LoVo (cell line): ENCODE results near the gene SLC24A3.

Experiments used
- DNase-seq: peaks from one replicate; pipeline ENCODE4 v3.0.0-alpha.2; 2016; ENCODE audit warnings: low spot score

The SLC24A3 gene

DNA sequence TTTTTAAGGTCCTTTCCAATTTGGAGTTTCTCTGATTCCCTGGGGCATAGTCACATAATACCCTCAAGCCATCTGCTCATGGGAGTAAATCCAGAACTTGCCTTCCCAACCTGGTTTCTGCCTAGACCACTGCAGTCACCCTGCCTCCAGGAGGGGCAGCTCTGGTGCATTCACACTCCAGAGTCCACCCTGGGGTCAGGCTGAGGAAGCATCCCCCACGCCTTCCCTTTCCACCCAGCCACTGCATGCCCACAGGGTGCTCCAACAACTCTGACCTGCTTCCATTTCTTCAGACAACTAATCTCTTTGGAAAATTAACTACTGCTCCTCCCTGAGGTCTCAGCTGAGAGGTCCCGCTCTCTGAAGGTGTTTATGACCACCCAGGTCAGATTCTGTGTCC is 334.2 kb downstream of the SLC24A3 start:
- no peak for DNase-seq

DNA sequence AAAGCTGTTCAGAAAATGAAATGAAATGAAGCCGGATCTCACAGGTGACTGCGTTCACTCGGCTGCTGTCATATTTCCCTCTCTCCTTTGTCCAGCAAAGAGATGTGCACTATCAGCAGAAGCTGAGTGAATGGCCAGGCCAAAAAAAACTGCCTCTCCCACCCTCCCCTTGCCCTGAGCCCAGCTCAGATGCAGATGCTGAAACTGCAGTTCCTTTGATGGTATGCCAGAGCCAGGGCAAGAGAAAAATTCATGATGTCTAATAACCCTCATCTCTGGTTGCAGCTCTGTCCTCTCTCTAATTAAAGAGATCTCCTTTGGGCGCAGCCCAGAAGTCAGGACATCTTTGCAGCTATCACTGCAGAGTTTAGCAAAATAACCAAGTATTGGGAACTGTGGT is 335.1 kb downstream of the SLC24A3 start:
- DNase-seq = no peak

DNA sequence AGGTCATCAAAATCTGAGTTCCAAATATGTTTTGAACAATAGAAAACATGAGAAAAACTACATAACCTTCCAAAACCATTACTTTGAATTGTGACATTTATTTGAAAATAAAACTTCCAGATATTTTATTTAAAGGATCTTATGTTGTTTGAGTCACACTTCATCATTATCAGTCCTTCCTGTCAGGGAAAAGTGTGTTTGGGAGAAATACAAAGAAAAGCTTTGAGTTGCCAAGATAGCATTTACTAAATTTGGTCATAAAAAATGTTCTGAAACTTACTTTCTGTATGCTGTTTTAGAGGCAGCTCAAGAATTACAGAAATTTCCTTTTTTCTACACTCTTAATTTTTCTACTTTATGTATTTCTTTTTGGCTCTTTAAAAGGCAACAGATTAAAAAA is 337.5 kb downstream of the SLC24A3 start:
- no peak for DNase-seq

DNA sequence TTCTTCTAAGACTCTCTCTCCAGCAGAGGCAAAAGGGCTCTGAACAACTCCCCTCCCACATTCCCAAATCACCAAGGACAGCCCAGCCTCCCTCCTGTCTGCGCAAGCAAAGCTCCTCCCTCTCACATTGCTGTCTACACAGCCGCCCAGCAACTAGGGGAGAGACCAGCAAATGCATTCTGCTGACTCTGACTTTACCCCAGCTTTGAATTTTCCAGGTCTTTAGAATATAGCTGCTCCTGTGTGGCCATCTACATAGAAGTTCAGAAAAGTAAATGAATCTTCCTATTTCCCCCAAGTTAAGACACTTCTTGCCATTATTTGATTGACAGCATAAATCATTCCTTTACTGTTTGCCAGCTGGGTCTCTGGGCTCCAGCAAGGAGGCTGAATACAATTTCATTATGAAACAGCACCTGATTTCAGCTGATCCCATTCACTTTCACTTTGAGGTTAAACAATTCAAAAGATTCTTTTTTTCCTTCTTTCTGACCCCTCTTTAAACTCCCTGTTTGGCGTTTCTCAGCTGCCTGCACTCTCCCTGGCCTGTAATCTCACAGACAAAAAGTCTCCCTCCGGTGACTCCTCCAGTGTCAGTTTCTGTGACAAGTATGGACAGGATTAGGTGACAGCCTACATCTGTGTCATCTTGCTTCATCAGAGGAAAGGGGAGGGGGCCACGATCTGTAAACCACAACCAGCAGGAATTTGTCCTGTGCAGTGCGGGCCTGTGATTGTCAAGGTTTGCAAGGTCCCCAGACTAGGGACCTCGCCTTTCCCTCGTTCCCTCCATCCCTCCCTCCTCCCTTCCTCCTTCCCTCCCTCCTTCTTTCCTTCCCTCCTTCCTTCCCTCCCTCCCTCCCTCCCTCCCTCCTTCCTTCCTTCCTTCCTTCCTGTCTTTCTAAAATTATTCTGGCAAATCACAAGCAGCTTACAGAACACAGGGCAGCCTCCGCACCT is 340.1 kb downstream of the SLC24A3 start:
- no peak for DNase-seq

GRCh38 chr20:19554666-19555065 is 342.2 kb downstream of the SLC24A3 start:
- DNase-seq = no peak

- DNase-seq = no peak
Measured at GRCh38 chr20:19555726-19556125, 343.3 kb downstream of the SLC24A3 start.

DNA sequence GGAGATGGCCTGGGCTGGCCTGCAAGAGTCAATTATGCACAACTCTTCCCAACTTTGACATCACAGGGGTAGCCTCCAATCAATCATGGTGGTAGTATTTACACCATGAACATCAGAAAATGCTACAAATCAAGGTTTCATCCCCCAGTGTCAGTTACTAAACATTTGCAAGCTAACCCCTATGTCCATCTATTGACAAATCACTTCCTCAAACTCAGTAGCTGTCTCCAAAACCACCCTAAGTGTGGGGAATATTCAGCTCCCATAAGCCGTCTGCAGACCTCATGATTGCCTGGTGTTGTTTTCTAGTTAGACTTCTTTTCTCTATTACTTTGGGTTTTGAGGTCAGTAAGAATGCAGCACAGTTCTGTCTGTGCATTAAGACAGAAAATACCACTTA is 344.8 kb downstream of the SLC24A3 start:
- no peak for DNase-seq

DNA sequence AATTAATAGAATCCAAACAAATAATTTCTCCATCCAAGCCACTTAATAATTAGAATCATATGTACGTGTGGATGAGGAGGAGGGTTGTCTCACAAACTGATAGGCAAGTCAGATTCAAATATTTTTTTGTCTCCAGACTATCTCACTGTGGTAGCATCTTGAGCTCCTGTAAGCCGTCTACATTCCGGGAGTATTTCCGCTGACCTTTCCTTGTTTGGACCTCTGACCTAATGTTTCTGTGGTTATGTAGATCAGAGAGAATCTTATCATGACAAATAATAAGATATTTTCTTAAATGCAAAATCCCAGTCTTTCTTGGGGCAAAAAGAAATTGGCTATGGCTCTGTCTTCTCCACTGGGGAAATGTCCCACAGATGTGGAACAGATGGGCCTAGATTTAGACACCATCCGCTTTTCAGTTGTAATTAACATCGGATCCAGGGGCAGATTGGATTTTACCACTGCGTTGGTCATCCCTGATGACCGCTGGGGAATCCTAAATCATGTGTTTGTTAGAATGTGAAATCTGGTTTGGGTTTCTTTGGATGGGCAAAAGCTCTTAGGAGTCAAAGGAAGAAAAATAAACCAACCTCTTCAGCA is 348.5 kb downstream of the SLC24A3 start:
- no peak for DNase-seq

GRCh38 chr20:19562426-19562825 is 350.0 kb downstream of the SLC24A3 start:
- DNase-seq = no peak

- DNase-seq = no peak
Measured at GRCh38 chr20:19564261-19564660, 351.8 kb downstream of the SLC24A3 start.

GRCh38 chr20:19565736-19566135 is 353.3 kb downstream of the SLC24A3 start:
- DNase-seq = no peak

DNA sequence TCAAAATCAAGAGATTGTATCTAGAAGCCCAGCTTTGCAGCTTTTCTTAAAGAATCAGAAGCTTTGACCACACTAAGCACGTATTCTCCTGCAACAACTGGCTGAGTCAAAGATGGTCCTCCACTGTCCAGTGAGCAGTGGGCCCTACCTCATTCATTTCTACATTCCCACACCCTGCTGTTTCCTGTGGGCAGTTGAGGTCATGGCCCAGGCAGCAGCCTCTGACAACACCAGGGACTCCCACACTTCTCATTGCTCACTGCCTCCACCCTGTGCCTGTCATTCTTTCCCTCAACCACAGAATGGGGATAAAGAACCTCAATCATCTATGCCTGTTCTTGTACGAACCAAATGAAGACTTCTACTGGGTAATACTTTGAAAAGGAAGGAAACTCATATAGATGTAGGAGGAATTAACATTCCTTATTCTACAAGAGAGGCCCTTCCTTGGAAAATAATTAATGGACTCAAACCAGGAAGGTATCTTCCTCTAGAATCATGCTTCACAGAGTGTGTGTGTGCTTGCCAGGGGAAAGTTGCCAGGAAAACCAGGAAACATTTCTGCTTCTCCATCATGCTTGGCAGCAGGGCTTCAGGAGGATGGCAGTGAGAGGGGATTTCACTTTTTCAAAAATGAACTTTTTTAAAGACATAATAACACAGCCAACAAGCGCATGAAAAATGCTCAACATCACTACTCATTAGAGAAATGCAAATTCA is 353.9 kb downstream of the SLC24A3 start:
- DNase-seq = no peak

- DNase-seq = no peak
Measured at GRCh38 chr20:19568128-19568527, 355.7 kb downstream of the SLC24A3 start.

GRCh38 chr20:19571996-19572395 is 359.6 kb downstream of the SLC24A3 start:
- no peak for DNase-seq

DNA sequence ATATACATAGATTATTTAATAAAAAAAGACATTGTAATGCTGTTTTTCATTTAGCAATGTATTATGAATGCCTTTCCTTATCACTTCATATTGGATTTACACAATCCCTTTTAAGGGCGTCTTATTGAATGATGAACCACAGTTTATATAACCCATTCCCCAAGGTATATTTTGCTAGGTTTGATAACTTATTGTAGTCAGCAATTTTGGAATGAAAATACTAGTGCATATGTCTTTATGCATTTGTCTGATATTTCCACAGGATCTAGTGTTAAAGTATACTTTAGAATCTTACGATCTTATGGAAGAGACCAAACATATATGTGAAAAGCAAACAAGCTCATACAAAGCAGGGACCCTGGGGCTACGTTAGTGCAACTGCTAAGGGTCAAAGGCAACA is 365.2 kb downstream of the SLC24A3 start:
- DNase-seq = no peak

GRCh38 chr20:19582782-19583181 is 370.3 kb downstream of the SLC24A3 start:
- DNase-seq = no peak

GRCh38 chr20:19583532-19584175 is 371.2 kb downstream of the SLC24A3 start:
- no peak for DNase-seq

- no peak for DNase-seq
Measured at GRCh38 chr20:19588241-19588640, 375.8 kb downstream of the SLC24A3 start.

GRCh38 chr20:19588732-19589131 is 376.3 kb downstream of the SLC24A3 start:
- no peak for DNase-seq

DNA sequence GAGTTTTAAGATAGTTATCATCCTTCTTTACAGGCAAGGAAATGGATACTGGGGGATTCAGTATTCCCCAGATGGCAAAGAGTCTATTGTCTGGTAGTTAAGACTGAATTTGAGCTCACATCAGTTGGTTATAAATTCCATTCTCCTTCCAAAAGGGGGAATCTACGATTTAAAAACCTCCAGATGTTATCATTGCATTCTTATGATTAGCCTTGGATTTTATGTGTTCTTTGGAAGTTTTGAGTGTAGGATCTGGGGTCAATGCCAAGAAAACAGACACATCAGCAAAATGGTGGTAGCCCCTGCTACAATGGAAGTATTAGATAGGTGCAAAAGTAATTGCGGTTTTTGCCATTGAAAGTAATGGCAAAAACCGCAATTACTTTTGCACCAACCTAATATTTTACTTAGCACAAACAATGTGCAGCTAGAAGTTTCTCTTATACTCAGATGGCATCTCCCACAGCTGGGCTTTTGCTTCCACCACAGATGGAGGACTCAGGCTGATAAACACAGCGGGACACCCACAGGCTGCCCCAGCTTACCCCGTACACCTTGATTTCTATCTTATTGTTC is 377.4 kb downstream of the SLC24A3 start:
- DNase-seq = no peak

- no peak for DNase-seq
Measured at GRCh38 chr20:19590382-19590781, 377.9 kb downstream of the SLC24A3 start.

DNA sequence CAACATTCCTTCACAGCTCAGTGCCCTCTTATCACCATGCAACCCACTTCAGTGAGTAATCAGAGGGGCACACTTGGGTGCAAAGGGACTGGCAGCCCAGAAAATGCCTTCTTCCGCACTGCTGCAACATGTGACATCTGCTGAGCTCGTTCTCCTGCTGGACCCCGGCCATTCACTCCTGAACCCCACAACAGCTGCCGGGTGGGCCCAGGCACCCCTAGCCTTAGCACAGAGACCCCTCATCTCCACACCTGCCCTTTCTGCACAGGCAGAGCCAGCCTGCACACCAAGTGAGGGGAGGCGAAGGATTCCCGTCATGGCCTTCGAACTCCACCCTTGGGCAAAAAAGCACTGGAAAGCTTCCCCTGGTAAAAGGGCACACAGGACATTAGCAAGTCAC is 381.3 kb downstream of the SLC24A3 start:
- DNase-seq = no peak
